ENCODE results near the gene KNG1.
"Not testable (repeated sequence)": the region's sequence is repeated elsewhere in the genome, so short reads cannot be mapped to it uniquely, and the experiment has no call there.

The KNG1 gene

DNA sequence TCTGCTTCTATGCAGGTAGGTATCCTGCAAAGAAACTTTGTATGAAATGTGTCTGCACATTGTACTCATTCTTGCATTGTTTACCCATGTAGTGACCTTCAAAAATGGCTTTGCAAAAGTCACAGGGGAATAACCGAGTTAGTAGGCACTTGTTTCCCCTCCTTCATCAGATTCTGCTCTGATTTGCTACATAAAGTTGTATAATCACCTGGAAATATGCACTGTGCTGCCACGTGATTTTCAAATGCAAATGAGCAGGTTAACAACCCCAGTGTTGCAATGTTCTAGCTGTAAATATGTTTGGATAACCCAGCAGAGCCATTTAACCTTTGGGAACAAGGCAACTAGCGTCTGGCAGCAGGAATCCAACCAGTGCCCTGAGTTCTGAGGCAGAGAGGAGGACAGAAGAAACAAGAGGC is at the start of gene KNG1:
Gene KNG1, plus strand, starts transcription at position 321 of the 419 bp plus-strand sequence. CDS start 184 bp downstream, outside the sequence.
- DNase-seq (ENCODE audit: low read depth in 3 of 3): no peak

- no peak for DNase-seq (ENCODE audit: low read depth in 3 of 3)
These were observed 48.7 kb upstream of the KNG1 start for GRCh38 chr3:186668426-186668825.

- no peak for DNase-seq (ENCODE audit: low read depth in 3 of 3)
These were observed 47.6 kb upstream of the KNG1 start for GRCh38 chr3:186669378-186670084.

DNA sequence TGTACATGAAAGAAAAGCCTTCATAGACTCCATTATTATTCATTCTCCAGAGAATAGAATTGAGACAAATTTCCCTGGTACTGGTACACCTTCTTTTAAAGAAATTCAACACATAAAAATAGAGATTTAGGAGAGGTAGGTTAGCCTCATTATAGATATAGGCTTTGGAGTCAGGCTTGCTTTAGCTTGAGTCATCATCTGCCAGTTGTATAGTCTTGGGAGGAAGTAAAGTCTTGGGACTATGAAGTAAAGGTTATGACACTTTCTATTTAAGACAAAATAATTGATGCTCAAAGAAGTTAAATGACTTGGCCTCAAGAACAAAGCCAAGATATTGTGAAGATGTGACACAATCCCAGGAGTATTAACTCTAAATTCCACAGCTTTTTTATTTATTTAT is 47.0 kb upstream of the KNG1 start:
- DNase-seq (ENCODE audit: low read depth in 3 of 3): no peak

- DNase-seq (ENCODE audit: low read depth in 3 of 3): no peak
These were observed 46.1 kb upstream of the KNG1 start for GRCh38 chr3:186671051-186671450.

GRCh38 chr3:186678604-186679003 is 38.6 kb upstream of the KNG1 start:
- no peak for DNase-seq (ENCODE audit: low read depth in 3 of 3)

- DNase-seq (ENCODE audit: low read depth in 3 of 3): no peak
These were observed 38.0 kb upstream of the KNG1 start for GRCh38 chr3:186679151-186679550.

DNA sequence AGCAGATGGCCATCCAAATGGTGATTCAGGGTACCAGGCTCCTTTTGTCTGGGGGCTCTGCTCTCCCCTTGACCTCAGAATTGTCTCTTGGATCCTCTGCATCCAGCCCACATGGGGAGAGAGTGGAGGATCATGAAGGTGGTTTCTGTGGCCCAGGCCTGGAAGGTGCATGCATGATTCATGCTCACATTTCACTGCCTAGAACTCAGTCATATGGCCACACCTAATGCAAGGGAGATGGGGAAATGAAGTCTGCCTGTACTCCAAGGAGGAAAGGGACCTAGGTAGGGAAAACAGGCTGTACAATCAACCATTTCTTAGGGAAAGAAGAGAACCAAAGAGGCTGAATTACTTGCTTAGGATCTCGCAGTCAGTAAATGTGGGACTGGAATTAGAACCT is 36.3 kb upstream of the KNG1 start:
- no peak for DNase-seq (ENCODE audit: low read depth in 3 of 3)

GRCh38 chr3:186682812-186683211 is 34.3 kb upstream of the KNG1 start:
- DNase-seq (ENCODE audit: low read depth in 3 of 3): no peak

- no peak for DNase-seq (ENCODE audit: low read depth in 3 of 3)
These were observed 33.2 kb upstream of the KNG1 start for GRCh38 chr3:186683979-186684378.

DNA sequence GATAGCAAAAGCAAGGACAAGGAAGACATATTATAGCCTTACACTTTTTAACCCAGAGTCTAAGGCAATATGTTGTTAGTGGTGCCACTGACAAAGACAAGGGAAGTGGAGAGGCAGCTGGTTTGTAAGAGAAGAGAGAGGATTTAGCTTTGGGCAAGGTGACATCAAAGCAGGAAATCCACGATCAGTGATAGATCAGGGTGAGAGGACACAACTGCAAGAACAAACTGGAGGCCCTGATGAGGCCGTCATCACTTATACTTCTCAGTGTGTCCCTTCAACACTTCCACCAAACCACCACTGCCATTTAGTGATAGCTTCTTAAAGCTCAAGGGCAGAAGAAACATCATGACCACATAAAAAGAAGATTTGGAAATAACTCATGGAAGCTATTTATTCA is 30.7 kb upstream of the KNG1 start:
- not testable (repeated sequence) for DNase-seq (ENCODE audit: low read depth in 3 of 3)

DNA sequence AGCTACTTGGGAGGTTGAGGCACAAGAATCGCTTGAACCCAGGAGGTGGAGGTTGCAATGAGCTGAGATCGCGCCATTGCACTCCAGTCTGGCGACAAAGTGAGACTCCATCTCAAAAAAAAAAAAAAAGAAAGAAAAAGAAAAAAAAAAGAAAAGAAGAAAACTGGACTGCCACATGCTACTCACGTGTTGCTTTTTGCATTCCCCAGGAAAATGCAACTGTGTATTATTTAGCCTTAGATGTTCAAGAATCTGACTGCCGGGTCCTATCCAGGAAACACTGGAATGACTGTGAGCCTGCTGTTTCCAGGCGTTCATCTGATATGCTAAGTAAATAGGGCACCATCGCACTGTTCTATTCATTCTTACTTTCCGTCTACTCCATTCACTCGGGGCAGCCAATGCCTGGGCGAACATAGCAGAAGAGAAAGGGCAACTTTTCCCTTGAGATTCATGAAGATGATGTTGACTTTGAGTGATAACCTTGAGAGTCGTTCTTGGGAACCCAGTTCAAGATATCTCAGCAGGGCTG is 30.0 kb upstream of the KNG1 start:
- no peak for DNase-seq (ENCODE audit: low read depth in 3 of 3)

DNA sequence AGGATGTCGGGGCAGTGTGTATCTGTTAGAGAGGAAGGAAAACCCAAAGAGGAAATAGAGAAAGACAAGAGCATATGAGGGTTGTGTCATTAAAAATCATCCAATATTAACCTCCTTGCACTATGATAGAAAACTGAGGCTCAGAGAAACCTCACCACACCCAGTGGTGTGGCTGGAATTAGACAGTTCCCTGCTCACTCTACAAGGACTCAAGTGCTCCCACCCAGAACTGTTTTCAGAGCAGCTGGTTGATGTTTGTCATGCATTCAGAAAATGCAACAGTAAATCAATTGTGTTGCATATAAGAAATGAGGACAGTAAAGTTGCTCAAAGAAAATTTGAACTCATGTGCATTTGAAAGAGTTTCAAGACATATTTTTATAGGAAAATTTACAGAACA is 26.9 kb upstream of the KNG1 start:
- not testable (repeated sequence) for DNase-seq (ENCODE audit: low read depth in 3 of 3)

DNA sequence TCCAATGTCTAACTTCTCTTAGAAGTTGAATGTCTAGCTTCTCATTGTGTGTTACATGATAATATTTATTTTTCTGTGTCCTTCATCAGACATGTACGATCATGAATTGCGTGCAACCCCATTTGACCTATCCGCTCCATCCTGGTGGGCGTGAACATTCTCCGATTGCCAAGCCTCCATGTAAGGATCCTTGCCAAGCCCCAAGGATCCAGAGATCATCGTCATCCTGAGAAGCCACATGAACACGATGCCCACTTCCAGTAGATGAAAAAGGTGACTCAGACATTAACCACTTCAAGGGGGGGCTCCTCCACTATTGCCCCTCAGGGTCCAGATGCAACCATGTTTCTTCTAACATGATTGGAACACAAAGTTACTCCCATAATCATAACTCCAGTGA is 25.5 kb upstream of the KNG1 start:
- DNase-seq (ENCODE audit: low read depth in 3 of 3): no peak

DNA sequence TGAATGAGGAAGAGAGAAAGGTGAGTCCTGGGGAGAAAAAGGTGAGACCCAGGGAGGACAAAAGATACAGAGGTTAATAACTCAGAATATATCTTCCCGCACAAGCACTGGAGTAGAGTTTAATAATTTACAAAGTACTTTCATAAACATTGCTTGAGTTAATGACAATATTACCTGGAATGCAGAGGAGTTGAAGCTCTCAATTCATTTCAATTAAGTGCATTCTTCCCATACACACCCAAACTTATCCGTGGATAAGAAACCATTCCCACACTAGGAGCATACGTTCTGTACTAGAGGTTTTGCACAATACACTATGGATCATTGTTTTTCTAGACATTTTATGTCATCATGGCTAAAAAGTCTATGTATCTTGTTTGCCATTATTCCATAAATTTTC is 23.3 kb upstream of the KNG1 start:
- no peak for DNase-seq (ENCODE audit: low read depth in 3 of 3)

DNA sequence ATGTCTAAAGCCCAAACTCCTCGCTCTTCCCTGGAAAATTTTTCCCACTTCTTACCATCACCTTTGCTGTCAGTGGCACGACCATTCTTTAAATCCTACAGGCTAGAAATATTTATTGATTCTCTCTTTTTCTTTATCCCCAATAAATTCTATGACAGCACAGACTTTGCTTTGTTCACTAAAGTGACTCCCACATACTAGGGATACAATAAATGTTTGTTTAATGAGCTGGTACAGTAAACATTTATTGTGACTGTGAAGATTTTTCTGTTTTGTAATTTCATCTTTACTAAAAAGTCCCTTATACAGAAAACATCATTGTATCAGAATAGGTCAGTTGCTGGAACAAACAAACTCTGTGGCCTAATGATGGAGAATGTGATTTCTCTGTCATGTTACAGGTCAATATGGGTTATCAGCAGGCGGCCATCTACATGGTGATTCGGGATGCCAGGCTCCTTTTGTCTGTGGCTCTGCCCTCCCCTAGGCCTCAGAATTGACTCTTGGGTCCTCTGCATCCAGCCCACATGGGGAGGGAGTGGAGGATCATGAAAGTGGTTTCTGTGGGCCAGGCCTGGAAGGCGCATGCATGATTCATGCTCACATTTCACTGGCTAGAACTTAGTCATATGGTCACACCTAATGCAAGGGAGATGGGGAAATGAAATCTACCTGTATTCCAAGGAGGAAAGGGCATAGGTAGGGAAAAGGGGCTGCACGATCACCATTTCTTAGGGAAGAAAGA is 22.7 kb upstream of the KNG1 start:
- DNase-seq (ENCODE audit: low read depth in 3 of 3): no peak

- DNase-seq (ENCODE audit: low read depth in 3 of 3): no peak
These were observed 20.6 kb upstream of the KNG1 start for GRCh38 chr3:186696522-186696921.

GRCh38 chr3:186697510-186697909 is 19.6 kb upstream of the KNG1 start:
- DNase-seq (ENCODE audit: low read depth in 3 of 3): no peak

DNA sequence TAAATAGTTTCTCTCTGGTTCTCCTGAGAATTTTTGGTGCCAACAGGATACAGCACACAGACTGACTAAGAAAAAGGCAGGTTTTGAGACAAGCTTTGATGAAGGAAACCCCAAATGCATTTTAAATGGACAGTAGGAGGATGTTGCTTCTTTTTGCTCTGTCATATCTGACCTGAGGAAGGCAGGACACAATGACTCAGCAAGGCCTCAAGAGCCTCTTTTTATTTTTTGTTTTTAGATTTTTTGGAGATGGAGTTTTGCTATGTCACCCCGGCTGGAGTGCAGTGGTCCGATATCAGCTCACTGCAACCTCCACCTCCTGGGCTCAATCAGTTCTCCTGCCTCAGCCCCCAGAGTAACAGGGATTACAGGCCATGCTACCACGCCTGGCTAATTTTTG is 16.9 kb upstream of the KNG1 start:
- DNase-seq (ENCODE audit: low read depth in 3 of 3): no peak

GRCh38 chr3:186702451-186702850 is 14.7 kb upstream of the KNG1 start:
- DNase-seq (ENCODE audit: low read depth in 3 of 3): not testable (repeated sequence)

- DNase-seq (ENCODE audit: low read depth in 3 of 3): no peak
These were observed 11.0 kb upstream of the KNG1 start for GRCh38 chr3:186705882-186706780.

All from stimulated activated CD4-positive, alpha-beta T cell treated with anti-CD3 and anti-CD28 coated beads, TNF-alpha, amount 100 ng/mL, for 4 hours (primary cell).